ENCODE data around the gene COL9A1.

The COL9A1 gene

GRCh38 chr6:70231311-70231710 lies 71.6 kb downstream of the COL9A1 start:
- Histone ChIP-seq H3K9ac (ENCODE audit: low read length) (no peak overlapping the region), H3K79me2 (ENCODE audit: insufficient read depth, low read length) (no peaks in the 10 kb centered on the region), H3F3A (ENCODE audit: insufficient read depth) (no peaks in the 10 kb centered on the region), H3K9me3 (ENCODE audit: insufficient read depth, low read length) (no peaks in the 10 kb centered on the region), H3K27ac (ENCODE audit: low read depth, low read length) (no peak overlapping the region), H2AFZ (ENCODE audit: low read depth, low read length, severe bottlenecking) (no peak overlapping the region), H3K4me2 (ENCODE audit: low read depth, low read length, poor library complexity, severe bottlenecking) (no peak overlapping the region), H3K4me3 (ENCODE audit: insufficient read depth, low read length, poor library complexity, severe bottlenecking) (no peak overlapping the region), H3K27me3 (ENCODE audit: low read length) (no peaks in the 10 kb centered on the region), H3K9me2 (replicated peaks; ENCODE audit: insufficient read depth, low read length) (no peaks in the 10 kb centered on the region), H4K20me1 (ENCODE audit: low read depth, low read length) (no peaks in the 10 kb centered on the region), H3K36me3 (ENCODE audit: low read length) (no peaks in the 10 kb centered on the region)
- TF ChIP-seq, protein P1, sequence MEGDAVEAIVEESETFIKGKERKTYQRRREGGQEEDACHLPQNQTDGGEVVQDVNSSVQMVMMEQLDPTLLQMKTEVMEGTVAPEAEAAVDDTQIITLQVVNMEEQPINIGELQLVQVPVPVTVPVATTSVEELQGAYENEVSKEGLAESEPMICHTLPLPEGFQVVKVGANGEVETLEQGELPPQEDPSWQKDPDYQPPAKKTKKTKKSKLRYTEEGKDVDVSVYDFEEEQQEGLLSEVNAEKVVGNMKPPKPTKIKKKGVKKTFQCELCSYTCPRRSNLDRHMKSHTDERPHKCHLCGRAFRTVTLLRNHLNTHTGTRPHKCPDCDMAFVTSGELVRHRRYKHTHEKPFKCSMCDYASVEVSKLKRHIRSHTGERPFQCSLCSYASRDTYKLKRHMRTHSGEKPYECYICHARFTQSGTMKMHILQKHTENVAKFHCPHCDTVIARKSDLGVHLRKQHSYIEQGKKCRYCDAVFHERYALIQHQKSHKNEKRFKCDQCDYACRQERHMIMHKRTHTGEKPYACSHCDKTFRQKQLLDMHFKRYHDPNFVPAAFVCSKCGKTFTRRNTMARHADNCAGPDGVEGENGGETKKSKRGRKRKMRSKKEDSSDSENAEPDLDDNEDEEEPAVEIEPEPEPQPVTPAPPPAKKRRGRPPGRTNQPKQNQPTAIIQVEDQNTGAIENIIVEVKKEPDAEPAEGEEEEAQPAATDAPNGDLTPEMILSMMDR (IDR thresholded peaks at IDR 0.05; ENCODE audit: insufficient read depth, low read length, poor library complexity, severe bottlenecking) = no peak
- TF ChIP-seq EZH2phosphoT487 (conservative IDR thresholded peaks at IDR 0.05; ENCODE audit: low read length) = no peak

DNA sequence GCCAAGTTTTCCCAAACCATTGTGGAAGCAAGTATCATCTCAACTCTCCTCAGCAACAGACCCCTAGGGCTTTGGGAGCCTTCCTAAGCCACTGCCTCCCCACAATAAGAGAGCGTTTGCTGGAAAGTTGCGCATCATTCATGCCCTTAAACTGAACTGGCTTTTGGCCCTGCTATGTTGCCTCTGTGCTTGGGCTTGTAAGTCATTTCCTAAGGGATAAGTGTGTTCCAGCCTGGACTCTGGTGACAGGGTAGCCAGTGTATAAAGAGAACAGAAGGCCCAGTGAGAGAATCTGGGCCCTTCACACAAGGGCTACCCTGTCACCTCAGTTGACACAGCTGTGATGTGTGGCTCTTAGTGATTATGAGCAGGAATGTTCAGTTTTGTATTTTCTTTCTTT lies 77.8 kb downstream of the COL9A1 start:
- TF ChIP-seq EZH2phosphoT487 (conservative IDR thresholded peaks at IDR 0.05; ENCODE audit: low read length) = no peak
- no peak overlapping the region for H3K9ac ChIP-seq (ENCODE audit: low read length)
- H3K27me3 ChIP-seq (ENCODE audit: low read length) = no peaks in the 10 kb centered on the region
- no peaks in the 10 kb centered on the region for H3K36me3 ChIP-seq (ENCODE audit: low read length)
- no peak overlapping the region for H3K4me3 ChIP-seq (ENCODE audit: insufficient read depth, low read length, poor library complexity, severe bottlenecking)
- no peak overlapping the region for H3K4me2 ChIP-seq (ENCODE audit: low read depth, low read length, poor library complexity, severe bottlenecking)
- no peaks in the 10 kb centered on the region for H3F3A ChIP-seq (ENCODE audit: insufficient read depth)
- no peaks in the 10 kb centered on the region for H3K9me3 ChIP-seq (ENCODE audit: insufficient read depth, low read length)
- H3K9me2 ChIP-seq (replicated peaks; ENCODE audit: insufficient read depth, low read length) = no peaks in the 10 kb centered on the region
- no peak overlapping the region for H3K27ac ChIP-seq (ENCODE audit: low read depth, low read length)
- no peaks in the 10 kb centered on the region for H4K20me1 ChIP-seq (ENCODE audit: low read depth, low read length)
- H3K79me2 ChIP-seq (ENCODE audit: insufficient read depth, low read length) = no peaks in the 10 kb centered on the region
- no peak overlapping the region for H2AFZ ChIP-seq (ENCODE audit: low read depth, low read length, severe bottlenecking)

DNA sequence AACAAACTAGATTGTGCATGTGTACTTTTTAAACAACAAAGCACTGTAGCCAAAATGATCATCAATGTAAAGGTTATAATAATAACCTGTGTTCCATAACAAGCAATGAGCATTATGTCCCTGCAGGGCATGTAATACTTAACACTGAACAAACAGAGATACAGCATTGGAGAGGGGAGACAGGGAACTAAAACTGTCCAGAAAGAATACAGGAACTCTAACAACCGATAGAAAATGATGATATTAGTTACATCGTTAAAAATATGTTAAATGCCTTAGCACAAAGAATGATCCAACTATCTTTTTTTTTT lies 80.5 kb downstream of the COL9A1 start:
- no peaks in the 10 kb centered on the region for H3F3A ChIP-seq (ENCODE audit: insufficient read depth)
- no peak overlapping the region for H3K4me2 ChIP-seq (ENCODE audit: low read depth, low read length, poor library complexity, severe bottlenecking)
- no peak overlapping the region for H3K27ac ChIP-seq (ENCODE audit: low read depth, low read length)
- no peaks in the 10 kb centered on the region for H3K79me2 ChIP-seq (ENCODE audit: insufficient read depth, low read length)
- no peaks in the 10 kb centered on the region for H3K36me3 ChIP-seq (ENCODE audit: low read length)
- H4K20me1 ChIP-seq (ENCODE audit: low read depth, low read length) = no peaks in the 10 kb centered on the region
- no peaks in the 10 kb centered on the region for H3K27me3 ChIP-seq (ENCODE audit: low read length)
- H3K9ac ChIP-seq (ENCODE audit: low read length) = no peak overlapping the region
- TF ChIP-seq, protein P1 (IDR thresholded peaks at IDR 0.05; ENCODE audit: insufficient read depth, low read length, poor library complexity, severe bottlenecking) = no peak
- TF ChIP-seq EZH2phosphoT487 (conservative IDR thresholded peaks at IDR 0.05; ENCODE audit: low read length) = no peak
- no peak overlapping the region for H2AFZ ChIP-seq (ENCODE audit: low read depth, low read length, severe bottlenecking)
- no peak overlapping the region for H3K4me3 ChIP-seq (ENCODE audit: insufficient read depth, low read length, poor library complexity, severe bottlenecking)
- H3K9me3 ChIP-seq (ENCODE audit: insufficient read depth, low read length) = no peaks in the 10 kb centered on the region
- no peaks in the 10 kb centered on the region for H3K9me2 ChIP-seq (replicated peaks; ENCODE audit: insufficient read depth, low read length)

DNA sequence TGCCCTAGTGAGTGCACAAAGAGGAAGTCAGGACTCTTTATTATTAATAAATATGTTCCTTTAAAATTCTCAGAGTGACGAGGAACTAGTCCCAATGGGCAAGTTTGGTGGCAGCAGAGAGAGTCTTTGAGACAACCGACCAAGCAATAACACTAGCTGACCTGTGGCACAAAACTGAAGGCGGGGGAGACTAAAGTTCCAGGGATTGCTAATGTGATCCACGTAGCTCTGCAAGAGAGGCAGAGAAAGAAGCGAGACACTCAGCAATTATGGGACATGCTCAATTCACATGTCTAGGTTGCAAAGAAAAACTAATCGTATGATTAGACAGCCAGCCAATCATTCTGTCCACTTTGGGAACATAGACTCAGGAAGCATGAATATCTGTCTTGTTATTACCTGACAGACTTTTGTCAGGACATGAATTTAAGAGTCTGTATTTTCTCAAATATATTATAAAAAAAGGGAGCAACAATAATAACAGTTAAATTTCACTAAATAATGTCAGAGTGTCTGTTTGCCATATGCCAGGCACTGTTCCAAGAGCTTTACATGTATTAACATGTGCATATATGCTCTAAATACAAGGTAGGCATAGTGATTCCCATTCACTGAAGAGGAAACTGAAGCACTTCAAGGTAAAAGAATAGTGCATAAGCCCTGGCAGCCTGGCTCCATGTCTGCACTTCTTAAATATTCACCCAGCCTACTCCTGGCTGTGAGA lies 81.0 kb downstream of the COL9A1 start:
- Histone ChIP-seq H3K79me2 (ENCODE audit: insufficient read depth, low read length) (no peaks in the 10 kb centered on the region), H2AFZ (ENCODE audit: low read depth, low read length, severe bottlenecking) (no peak overlapping the region), H3K9ac (ENCODE audit: low read length) (no peak overlapping the region), H3K9me3 (ENCODE audit: insufficient read depth, low read length) (no peaks in the 10 kb centered on the region), H3K4me3 (ENCODE audit: insufficient read depth, low read length, poor library complexity, severe bottlenecking) (no peak overlapping the region), H3K27me3 (ENCODE audit: low read length) (no peaks in the 10 kb centered on the region), H3K9me2 (replicated peaks; ENCODE audit: insufficient read depth, low read length) (no peaks in the 10 kb centered on the region), H3K27ac (ENCODE audit: low read depth, low read length) (no peak overlapping the region), H3K4me2 (ENCODE audit: low read depth, low read length, poor library complexity, severe bottlenecking) (no peak overlapping the region), H3K36me3 (ENCODE audit: low read length) (no peaks in the 10 kb centered on the region), H3F3A (ENCODE audit: insufficient read depth) (no peaks in the 10 kb centered on the region), H4K20me1 (ENCODE audit: low read depth, low read length) (no peaks in the 10 kb centered on the region)
- TF ChIP-seq, protein P1 (IDR thresholded peaks at IDR 0.05; ENCODE audit: insufficient read depth, low read length, poor library complexity, severe bottlenecking) = no peak
- no peak for TF ChIP-seq EZH2phosphoT487 (conservative IDR thresholded peaks at IDR 0.05; ENCODE audit: low read length)
